GM21529 (cell line): ENCODE measurements around the gene TMBIM4.
"Not testable (repeated sequence)": the region's sequence is repeated elsewhere in the genome, so short reads cannot be mapped to it uniquely, and the experiment has no call there.

Experiments
- ATAC-seq: cut with Tn5 transposase; IDR thresholded peaks from one replicate; pipeline ENCODE4 v1.9.1; 2021; ENCODE audit not compliant: unreplicated experiment

The TMBIM4 gene, protein sequence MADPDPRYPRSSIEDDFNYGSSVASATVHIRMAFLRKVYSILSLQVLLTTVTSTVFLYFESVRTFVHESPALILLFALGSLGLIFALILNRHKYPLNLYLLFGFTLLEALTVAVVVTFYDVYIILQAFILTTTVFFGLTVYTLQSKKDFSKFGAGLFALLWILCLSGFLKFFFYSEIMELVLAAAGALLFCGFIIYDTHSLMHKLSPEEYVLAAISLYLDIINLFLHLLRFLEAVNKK

DNA sequence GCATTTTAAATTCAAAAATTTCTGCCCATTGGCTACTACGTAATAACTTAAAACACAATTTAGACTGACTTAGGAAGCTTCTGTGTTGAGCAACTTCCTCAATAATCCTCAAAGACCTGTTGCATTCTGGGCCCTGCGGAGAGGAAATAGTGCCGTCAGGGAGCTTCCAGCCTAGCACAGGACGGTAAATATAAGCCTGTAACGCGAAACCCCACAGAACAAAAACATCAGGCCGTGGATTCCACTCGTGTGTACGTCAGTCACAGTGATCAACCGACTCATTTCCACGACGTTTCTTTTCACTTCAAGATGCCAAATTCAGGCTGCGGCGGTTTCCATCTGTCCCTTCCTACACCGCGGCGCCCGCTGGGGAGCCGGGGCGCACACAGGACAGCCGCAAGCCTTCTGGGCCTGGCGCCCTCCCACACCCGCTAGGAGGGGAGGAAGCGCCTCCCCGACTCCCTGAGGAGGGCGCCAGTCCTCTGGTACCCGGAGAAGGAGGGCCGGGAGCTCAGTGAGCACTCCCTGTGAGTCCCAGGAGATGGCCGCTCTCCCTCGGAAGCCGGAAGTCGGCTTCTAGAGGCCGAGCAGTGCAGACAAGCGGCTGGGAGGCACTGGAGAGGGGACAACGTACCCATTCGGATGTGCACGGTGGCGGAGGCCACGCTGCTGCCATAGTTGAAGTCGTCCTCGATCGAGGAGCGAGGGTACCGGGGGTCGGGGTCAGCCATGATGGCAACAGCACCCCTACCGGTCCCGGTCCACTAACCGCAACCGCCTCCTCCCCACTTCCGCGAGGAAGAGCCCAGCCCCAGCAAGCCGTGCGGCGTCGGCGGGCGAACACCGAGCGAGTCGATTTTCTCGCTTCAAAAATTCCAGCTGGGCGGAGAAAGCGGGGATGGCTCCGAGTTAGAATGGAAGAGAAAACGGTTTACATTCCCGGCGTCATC lies at the start of gene TMBIM4:
TSS of gene TMBIM4 (minus strand) at position 776 of the 950 bp plus-strand sequence. CDS start at position 731, 45 bp downstream.
- ATAC-seq: peak; percentile 85

DNA sequence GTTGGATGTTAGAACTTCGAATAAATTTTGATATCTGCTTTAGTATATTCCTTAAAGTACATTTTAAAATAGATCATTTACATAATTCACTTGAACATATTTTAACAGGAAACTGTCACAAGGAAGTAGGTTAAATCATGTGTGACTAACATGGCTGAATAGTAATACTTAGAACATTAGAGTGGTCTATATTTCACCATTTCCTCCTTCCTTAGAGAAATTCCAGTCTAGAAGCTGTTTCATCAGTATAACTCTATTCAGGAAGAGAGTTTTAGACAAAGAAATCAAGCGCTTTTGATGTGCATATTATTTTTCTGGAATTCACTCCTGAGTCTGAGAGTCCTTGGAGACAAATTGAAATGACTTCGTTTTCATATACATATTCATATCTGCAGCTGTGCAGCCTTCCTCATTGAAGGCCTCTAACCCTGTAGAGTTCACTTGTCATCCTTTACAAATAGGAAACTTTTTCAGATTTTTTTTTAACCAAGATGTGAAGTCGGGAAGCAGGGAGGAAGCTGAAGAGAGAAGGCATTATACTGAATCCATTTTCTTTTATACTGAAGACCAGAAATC lies 47.6 kb upstream of the TMBIM4 start:
- no peak for ATAC-seq

DNA sequence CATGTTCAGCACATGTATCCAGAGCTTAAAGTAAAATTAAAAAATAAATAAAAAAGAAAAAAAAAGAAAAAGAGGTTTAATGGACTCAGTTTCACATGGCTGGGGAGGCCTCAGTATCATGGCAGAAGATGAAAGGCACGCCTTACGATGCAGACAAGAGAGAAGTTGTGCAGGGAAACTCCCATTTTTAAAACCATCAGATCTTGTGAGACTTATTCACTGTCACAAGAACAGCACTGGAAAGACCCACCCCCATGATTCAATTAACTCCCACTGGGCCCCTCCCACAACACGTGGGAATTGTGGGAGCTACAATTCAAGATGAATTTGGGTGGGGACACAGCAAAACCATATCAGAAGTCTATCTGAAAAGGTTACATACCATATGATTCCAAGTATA lies 43.2 kb upstream of the TMBIM4 start:
- not testable (repeated sequence) for ATAC-seq

DNA sequence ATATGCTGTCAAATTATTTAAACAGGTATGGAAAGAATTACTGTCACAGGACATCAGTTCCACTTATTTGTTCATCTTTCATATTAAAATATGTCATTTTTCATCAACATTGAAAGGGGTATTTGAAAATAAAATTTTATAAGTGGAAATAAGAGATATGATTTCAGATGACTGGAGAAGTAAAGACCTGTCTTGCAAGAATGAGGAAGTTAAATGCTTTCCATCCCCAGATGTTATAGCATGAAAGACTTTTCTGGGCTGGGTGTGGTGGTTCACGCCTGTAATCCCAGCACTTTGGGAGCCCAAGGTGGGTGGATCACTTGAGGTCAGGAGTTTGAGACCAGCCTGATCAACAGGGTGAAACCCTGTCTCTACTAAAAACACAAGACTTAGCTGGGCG lies 41.8 kb upstream of the TMBIM4 start:
- ATAC-seq: not testable (repeated sequence)

DNA sequence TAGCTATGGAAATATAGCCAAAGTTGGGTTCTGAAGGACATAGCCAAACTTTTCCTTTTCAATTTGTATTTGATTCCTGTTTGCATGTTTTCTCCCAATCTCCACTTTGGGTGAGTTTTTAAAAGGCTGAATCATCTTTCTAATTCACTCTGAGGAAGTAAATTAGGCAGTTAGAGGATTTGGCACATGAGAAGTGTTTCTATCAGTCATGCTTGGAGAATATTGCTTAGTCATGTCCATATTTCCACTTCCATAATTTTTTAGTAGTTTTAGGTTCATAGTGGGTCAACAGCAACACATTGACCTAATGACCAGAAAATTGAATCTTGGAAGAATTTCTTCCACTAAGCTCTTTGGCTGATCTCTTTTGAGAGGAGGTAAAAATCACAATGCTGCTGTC lies 41.0 kb upstream of the TMBIM4 start:
- no peak for ATAC-seq

DNA sequence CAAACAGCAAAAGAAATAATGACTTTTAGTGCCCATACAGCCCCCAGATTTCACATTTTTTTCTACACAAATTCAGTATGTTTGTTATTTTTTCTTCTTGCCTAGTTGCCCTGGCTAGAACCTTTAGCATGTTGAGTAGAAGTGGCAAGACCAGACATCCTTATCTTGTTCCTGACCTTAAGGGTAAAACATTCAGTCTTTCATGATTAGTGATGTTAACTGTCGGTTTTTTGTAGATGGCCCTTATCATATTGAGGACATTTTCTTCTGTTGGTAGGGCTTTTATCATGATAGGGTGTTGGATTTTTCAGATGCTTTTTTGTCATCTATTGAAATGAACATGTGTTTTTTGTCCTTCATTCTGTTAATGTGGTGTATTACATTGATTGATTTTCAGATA lies 36.3 kb upstream of the TMBIM4 start:
- ATAC-seq: no peak

DNA sequence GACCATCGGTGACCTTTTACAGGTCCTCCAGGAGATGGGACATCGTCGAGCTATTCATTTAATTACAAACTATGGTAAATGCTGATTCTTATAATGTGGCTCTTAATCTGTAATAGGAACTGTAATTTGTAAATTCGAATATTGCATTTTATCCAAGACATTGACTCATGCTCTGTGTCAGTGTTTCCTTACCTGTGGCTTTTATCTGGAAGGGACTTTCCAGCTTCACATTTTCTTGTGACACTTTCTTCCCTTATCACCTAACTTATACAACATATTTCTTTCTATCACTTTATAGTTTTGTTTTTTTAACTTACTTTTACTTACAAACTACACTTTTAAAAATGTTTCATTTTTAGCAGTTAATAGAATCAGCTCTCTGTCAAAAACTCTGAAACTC lies 34.0 kb upstream of the TMBIM4 start:
- ATAC-seq: no peak

DNA sequence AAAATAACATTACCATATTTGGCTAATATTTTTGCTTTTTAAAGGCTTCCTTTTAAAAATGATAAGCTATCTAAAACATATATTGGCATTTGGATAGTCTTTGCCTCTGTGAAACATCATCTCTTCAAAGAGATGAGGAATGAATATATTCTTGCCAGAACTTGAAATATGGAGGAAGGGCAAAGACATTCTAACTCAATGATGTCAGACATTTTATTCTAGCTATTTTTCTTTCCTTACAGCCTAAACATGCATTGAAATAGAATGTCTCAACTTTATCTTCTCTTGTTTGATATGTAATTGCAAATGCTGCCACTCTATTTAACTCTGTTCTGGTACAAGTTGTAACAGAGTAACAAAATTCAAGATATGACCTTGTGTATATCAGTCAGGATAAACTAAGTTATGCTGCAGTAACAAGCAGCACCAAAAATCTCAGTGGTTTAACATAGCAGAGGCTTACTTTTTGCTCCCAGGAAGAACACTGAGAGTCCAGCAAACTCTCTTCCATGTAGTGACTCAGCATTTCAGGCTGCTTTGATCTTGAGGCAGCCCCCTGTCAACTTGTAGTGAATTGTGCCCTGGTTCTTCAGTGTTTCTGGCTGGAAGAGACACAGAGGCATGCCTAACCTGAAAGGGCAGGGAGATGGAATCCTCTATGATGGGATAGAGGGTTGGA lies 30.2 kb upstream of the TMBIM4 start:
- ATAC-seq: no peak

DNA sequence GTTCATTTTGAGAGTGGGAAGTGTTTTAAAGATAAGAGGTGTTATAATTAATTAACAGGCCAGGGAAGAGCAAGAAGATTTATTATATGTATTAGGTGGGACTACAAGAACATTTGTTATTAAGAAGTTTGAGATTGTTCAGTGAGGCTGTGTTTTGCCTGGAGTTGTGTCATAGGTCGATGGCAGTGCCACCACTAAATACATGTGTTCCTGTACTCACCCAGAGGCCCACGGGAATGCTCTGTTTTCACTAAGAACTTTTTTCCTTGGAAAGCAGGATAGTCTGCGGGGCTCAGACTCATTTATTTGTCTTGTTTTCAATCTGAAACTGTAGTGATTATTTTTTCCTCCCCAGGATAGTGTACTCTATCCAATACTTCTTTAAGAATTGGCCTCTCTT lies 29.3 kb upstream of the TMBIM4 start:
- ATAC-seq: no peak

DNA sequence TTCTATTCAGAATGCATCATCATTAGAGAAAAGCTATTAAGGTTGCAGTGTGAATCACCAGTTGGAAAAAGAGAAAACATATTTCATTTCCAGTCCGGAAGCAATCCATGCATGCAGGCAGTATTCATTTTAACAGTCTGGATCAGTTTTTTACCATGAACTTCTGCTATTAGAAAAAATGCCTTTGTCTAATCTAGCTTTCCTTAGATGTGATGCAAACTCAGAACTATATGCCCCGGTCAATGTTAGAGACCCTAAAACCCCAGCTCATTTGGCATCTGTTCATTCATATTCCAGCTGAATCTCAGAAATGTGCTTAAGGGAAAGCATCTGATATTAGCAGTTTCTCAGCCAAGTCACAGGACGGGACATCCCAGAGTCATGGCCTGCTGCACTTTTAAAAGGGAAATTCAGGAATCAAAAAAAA lies 27.7 kb upstream of the TMBIM4 start:
- ATAC-seq: no peak

DNA sequence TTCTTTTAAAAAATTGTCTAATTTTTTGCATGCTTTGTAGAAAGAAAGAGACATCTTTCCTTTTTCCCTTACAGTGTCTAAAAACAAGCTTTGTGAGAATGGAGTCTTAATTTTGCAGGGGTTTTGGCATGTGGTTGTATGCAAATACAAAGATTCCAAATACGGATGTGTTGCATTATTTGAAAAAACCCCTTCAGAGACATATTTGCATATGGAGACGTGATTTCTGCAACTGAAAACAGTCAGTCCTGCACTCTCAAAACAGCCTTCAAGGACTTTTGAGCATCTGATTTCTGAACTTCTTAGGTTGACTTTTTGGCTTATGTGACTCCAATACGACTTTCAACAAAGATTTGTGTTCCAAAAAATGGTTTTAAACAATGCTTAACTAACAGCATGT lies 27.0 kb upstream of the TMBIM4 start:
- ATAC-seq: peak; percentile 97

DNA sequence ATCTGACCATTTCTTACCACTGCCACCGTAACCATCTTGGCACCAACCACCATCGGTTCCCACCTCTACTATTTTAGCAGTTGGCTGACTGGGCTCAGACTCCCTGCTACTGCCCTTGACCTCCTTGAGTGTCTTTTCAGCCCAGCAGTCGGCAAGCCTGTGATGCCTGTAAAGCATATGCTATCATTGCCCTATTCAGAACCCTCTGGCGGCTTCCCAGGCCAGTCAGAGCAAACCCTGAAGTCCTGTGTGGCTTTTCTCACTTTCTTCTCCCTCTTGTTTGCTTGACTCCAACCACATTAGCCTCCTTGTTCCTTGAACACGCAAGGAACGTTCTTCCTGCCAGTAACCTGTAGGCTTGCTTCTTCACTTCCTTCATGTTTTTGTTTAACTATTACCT lies 25.4 kb upstream of the TMBIM4 start:
- no peak for ATAC-seq

DNA sequence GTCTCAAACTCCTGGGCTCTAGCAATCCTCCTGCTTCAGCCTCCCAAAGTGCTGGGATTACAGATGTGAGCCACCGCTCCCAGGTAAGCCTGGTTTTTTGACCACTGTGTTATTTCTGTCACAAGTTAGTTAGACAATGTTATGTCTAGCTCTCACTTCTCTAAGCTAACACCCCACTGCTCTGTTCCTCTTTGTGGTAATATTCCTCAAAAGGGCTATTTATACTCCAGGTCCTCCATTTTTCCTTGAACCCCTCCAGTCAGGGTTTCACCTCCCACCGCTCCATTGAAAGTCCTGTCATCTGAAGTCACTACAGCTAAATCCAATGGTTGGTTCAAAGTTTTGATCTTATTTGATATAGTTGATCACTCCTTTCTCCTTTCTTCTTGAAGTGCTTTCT lies 24.3 kb upstream of the TMBIM4 start:
- no peak for ATAC-seq

DNA sequence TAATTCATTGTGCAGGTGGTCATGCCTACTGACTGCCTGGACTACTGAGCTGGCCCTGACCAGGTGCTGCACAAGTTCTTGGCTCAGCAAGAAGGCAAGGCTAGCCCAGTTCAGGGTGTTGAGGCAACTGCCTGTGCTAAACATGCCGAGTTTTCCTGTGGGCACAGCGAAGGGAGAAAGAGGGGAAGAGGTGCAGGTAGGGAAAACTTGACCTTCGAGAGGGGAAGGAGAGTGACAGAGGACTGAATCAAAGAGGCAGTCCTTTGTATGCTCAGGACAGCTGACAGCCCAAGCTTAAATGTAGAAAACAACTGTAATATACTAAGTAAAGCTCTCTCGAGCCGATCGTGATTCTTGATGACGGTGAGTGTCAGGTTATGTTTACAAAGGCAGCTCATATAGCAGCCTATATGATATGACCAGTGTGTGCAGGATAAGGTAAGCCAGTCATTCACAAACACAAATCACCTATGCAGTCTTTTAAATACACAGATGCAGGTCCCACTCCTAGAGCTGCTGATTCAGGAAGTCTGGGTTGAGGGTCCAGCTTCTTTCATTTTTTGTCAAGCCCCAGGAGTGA lies 21.8 kb upstream of the TMBIM4 start:
- ATAC-seq: no peak

DNA sequence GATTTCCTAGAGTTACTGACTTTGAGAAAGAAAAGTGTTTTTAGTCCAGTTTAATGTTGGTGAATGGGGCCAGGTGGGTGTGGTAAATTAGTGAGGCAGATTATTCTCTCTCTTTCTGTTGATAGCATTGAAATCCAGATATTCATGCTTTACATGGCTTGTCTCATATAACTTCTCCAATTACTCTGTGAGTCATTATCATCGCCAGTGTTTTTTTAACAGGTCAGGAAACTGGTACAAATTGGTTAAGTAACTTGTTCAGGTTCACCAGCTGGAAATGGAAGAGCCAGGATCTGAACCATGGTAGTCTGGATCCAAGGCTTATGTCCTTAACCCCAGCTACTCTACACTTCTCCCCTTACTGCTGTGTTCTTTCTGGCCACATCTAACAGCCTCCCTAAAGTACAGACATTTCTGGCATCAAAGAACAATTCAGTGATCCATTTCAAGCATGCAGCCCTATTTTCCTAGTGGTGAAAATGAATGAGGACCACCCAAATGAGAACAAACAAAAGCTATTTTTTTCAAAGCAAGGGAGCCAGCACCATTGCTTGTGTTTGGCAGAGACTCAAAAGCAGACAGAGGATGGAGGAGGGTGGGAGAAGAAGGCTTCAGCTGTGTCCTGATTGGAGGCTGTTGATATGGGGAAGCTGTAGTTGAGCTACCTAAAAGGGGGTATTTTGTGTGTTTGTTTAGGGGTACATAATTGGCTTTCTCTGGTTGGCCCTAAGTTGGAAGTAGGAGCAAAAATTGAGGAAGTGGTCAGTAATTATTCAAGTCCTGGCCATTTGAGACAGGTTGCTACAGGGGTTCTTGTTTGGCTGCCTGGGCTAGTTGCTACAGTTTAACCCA lies 20.9 kb upstream of the TMBIM4 start:
- ATAC-seq: no peak

DNA sequence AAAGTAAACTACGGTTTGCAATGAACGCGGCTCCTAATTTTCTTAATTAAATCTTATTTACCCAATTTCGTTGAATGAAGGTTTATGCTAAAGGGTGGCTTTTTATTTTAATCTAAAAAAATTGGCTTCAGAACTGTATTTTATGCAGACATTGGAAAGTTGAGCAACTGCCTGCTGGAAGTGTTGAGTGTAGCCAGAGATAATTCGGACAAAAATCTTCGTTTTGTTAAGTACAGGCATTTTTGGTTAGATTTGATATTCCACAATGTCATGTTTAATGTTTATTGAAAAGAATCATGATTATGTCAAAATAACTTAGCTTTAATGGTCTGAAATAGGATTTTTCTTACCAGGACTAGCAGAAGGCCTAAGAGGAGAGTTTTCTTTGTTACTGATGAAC lies 20.1 kb upstream of the TMBIM4 start:
- no peak for ATAC-seq

DNA sequence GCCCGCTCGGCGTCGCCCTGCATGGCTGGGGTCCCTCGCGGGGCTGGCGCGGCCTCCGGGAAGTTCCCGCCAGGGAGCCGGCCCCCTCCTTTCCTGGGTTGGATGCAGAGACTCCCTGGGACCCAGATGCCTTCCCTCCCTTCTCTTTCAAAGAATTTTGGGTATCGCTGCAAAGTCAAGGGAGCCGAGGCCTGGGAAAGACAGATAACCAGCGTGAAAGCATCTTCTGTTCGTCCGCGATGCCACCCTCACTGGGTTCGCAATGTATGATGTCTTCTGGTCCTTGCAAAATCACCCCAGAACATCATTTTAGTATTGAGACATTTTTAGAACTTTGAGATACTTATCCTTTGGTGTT lies 19.7 kb upstream of the TMBIM4 start:
- no peak for ATAC-seq

DNA sequence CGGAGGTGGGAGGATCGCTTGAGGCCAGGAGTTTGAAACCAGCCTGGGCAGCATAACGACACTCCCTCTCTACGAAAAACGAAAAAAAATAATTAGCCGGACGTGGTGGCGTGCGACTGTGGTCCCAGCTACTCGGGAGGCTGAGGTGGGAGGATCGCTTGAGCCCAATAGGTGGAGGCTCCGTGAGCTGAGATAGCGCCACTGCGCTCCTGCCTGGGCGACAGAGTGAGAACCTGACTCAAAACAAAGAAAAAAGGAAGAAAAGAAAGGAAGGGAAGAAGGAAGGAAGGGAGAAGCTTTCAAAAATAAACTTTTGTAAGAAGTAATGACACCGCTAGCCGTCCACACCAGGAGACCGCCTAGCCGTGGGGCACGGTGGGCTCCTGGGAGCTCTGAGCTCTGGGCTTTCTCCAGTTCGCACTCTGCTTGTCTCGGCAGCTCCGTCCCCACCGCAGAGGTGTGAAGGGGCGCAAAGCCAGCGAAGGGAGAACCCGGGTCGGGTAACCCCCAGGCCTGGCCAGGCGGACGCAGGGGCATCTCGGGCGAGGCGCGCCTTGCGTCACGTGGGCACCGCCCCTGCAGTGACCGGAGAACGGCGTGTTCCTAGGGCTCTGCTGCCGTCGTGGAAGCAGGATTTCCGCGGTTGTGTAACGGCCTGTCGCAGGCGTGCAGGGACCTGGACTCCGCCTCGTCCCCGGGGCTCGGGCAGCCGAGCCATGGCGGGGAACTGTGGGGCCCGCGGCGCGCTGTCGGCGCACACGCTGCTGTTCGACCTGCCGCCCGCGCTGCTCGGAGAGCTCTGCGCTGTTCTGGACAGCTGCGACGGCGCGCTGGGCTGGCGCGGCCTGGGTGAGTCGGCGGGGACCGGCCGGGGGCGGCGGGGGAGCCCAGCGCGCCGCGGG lies 19.0 kb upstream of the TMBIM4 start, which contains the start of gene IRAK3:
TSS of gene IRAK3 (plus strand) at position 631 of the 902 bp plus-strand sequence. CDS start at position 717, 86 bp downstream.
- peak; percentile 55 for ATAC-seq

DNA sequence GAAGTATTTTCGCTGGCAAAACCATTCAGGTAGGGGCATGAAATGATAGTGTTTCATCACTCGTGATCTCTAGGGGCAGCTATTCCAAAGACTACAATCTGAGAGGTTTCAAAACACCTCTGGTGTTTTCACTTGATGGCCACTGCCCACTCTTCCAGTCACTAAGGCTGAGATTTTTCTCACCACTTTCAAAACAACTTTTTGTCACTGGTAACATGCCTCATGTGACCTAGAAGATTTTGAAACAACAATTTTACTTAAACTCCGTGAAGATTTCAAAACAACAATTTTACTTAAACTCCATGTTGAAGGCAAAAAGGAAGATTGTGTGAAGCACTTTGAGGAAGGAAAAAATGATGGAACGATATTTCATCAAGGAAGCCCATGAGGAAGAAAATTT lies 18.0 kb upstream of the TMBIM4 start:
- ATAC-seq: no peak
